WTC11 (cell line): Measurements from ENCODE around the gene AP1G1.

ENCODE experiments used
- CBFB ChIP-seq: sonication (generic); formaldehyde crosslinking; IDR thresholded peaks from 2 replicates; pipeline ENCODE4 v1.8.1; 2022; ENCODE audit warnings: mild to moderate bottlenecking, low read depth, missing genetic modification reagents
- CREB1 ChIP-seq: sonication (generic); formaldehyde crosslinking; IDR thresholded peaks from 2 replicates; pipeline ENCODE4 v1.8.0; 2023; ENCODE audit warnings: mild to moderate bottlenecking, missing genetic modification reagents
- CTCF ChIP-seq: fragments of 200-600 bp; IDR thresholded peaks from 2 replicates; pipeline ENCODE4 v1.8.0; 2022; ENCODE audit warnings: antibody characterized with exemption
- ESRRA ChIP-seq: sonication (generic); formaldehyde crosslinking; IDR thresholded peaks from 2 replicates; pipeline ENCODE4 v1.8.1; 2022; ENCODE audit warnings: mild to moderate bottlenecking, missing genetic modification reagents, borderline replicate concordance
- ETV6 ChIP-seq: sonication (generic); formaldehyde crosslinking; IDR thresholded peaks from 2 replicates; pipeline ENCODE4 v1.8.1; 2022; ENCODE audit warnings: mild to moderate bottlenecking, missing genetic modification reagents
- JUN ChIP-seq: sonication (generic); formaldehyde crosslinking; IDR thresholded peaks from 2 replicates; pipeline ENCODE4 v1.8.0; 2023; ENCODE audit warnings: mild to moderate bottlenecking, missing genetic modification reagents
- NR2C2 ChIP-seq: sonication (generic); formaldehyde crosslinking; IDR thresholded peaks from 2 replicates; pipeline ENCODE4 v1.8.0; 2022; ENCODE audit warnings: mild to moderate bottlenecking, missing genetic modification reagents
- USF2 ChIP-seq: sonication (generic); formaldehyde crosslinking; IDR thresholded peaks from 2 replicates; pipeline ENCODE4 v1.8.1; 2023; ENCODE audit warnings: mild to moderate bottlenecking, missing genetic modification reagents, moderate library complexity
- TF ChIP-seq, protein P1 (sequence below): sonication (generic); formaldehyde crosslinking; IDR thresholded peaks from 2 replicates; pipeline ENCODE4 v1.8.1; 2022; ENCODE audit warnings: low read depth, missing genetic modification reagents, borderline replicate concordance
- TF ChIP-seq, protein P2 (sequence below): sonication (generic); formaldehyde crosslinking; IDR thresholded peaks from 2 replicates; pipeline ENCODE4 v1.8.1; 2023; ENCODE audit warnings: mild to moderate bottlenecking, missing genetic modification reagents, moderate library complexity

- TF ChIP-seq CREB1 (no peak), ETV6 (no peak), ESRRA (CRISPR knock-in tag) (no peak), CTCF (no peak), USF2 (CRISPR knock-in tag) (no peak), NR2C2 (CRISPR knock-in tag) (no peak), JUN (CRISPR knock-in tag) (no peak), CBFB (CRISPR knock-in tag) (no peak)
- TF ChIP-seq, protein P1, sequence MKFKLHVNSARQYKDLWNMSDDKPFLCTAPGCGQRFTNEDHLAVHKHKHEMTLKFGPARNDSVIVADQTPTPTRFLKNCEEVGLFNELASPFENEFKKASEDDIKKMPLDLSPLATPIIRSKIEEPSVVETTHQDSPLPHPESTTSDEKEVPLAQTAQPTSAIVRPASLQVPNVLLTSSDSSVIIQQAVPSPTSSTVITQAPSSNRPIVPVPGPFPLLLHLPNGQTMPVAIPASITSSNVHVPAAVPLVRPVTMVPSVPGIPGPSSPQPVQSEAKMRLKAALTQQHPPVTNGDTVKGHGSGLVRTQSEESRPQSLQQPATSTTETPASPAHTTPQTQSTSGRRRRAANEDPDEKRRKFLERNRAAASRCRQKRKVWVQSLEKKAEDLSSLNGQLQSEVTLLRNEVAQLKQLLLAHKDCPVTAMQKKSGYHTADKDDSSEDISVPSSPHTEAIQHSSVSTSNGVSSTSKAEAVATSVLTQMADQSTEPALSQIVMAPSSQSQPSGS (CRISPR knock-in tag) = no peak
- TF ChIP-seq, protein P2, sequence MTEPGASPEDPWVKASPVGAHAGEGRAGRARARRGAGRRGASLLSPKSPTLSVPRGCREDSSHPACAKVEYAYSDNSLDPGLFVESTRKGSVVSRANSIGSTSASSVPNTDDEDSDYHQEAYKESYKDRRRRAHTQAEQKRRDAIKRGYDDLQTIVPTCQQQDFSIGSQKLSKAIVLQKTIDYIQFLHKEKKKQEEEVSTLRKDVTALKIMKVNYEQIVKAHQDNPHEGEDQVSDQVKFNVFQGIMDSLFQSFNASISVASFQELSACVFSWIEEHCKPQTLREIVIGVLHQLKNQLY = no peak
Observed at GRCh38 chr16:71811261-71811803, 2.7 kb upstream of the AP1G1 start.
